HG03097 (cell line): Measurements from ENCODE around the gene CLEC16A.

Experiments used
- ATAC-seq: cut with Tn5 transposase; IDR thresholded peaks from one replicate; pipeline ENCODE4 v1.9.1; 2021; ENCODE audit not compliant: unreplicated experiment, low FRiP score

Gene CLEC16A

GRCh38 chr16:11164482-11165270 is 220.3 kb downstream of the CLEC16A start:
- no peak for ATAC-seq

- ATAC-seq = no peak
Measured at GRCh38 chr16:11165349-11165748, 221.0 kb downstream of the CLEC16A start.

- ATAC-seq = no peak
Measured at GRCh38 chr16:11165894-11166665, 221.7 kb downstream of the CLEC16A start.

GRCh38 chr16:11167581-11167980 is 223.2 kb downstream of the CLEC16A start:
- no peak for ATAC-seq

- no peak for ATAC-seq
Measured at GRCh38 chr16:11168386-11169051, 224.2 kb downstream of the CLEC16A start.

GRCh38 chr16:11169641-11170040 is 225.3 kb downstream of the CLEC16A start:
- no peak for ATAC-seq

- no peak for ATAC-seq
Measured at GRCh38 chr16:11170201-11170600, 225.8 kb downstream of the CLEC16A start.

- no peak for ATAC-seq
Measured at GRCh38 chr16:11170696-11171447, 226.5 kb downstream of the CLEC16A start.

GRCh38 chr16:11171448-11171709 is 227.0 kb downstream of the CLEC16A start:
- ATAC-seq = no peak

- ATAC-seq = no peak
Measured at GRCh38 chr16:11171757-11172299, 227.5 kb downstream of the CLEC16A start.

- ATAC-seq = no peak
Measured at GRCh38 chr16:11173426-11173825, 229.1 kb downstream of the CLEC16A start.

GRCh38 chr16:11174141-11174540 is 229.8 kb downstream of the CLEC16A start:
- ATAC-seq = no peak

- no peak for ATAC-seq
Measured at GRCh38 chr16:11175106-11175786, 230.9 kb downstream of the CLEC16A start.

- ATAC-seq = peak; percentile 51
Measured at GRCh38 chr16:11175787-11176341, 231.5 kb downstream of the CLEC16A start.

- no peak for ATAC-seq
Measured at GRCh38 chr16:11177578-11178160, 233.3 kb downstream of the CLEC16A start.

GRCh38 chr16:11178424-11178823 is 234.1 kb downstream of the CLEC16A start:
- no peak for ATAC-seq

GRCh38 chr16:11179574-11179973 is 235.2 kb downstream of the CLEC16A start:
- no peak for ATAC-seq

GRCh38 chr16:11180489-11180888 is 236.1 kb downstream of the CLEC16A start:
- ATAC-seq = no peak

GRCh38 chr16:11181242-11181898 is 237.0 kb downstream of the CLEC16A start:
- no peak for ATAC-seq
